Stimulated activated CD4-positive, alpha-beta T cell treated with anti-CD3 and anti-CD28 coated beads, Interleukin-12 subunit alpha, Interleukin-12 subunit beta, amount 100 ng/mL, for 4 hours (primary cell): ENCODE data around the gene ATAD1.

Experiments
- DNase-seq: peaks from one replicate; pipeline ENCODE4 v3.0.0-alpha.2; 2020

The ATAD1 gene

DNA sequence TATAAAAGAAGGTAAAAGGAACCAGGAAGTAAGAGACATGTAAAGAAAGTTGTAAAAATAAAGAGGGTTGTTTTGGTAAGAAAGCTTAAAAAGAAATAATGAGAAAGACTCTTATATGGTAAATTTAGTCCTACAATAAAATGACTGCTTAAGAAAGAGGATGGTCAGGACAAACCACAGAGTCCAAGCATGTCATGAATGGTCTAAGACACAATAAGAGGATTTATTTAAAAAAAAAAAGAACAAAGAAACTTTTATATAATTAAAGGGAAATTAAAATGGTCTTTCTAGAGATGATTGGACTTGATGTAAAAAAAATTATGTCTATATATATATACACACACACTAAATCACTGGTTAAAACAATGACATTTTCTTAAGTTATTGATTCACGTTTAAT, 18.2 kb downstream of the ATAD1 start:
- no peak for DNase-seq

GRCh38 chr10:87798082-87798481, 19.9 kb downstream of the ATAD1 start:
- DNase-seq: no peak

DNA sequence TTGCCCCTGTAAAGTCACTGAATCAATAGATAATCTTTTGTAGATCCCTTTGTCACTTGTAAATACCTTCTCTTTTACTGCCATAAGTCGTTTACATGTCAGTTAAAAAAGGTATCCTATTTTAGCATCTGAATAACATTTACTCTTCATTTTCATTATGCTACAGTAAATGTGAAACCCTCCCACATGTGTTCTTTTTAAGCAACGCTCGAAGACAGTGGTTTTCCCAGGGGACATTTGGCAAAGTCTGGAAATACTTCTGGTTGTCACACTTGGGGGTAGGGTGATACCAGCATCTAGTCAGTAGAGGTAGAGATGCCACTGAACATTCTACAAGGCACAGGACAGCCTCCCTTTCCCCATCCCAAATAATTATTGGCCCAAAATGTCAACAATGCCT, 23.7 kb downstream of the ATAD1 start:
- no peak for DNase-seq

GRCh38 chr10:87790185-87790584, 27.8 kb downstream of the ATAD1 start:
- DNase-seq: no peak

GRCh38 chr10:87786421-87786820, 31.6 kb downstream of the ATAD1 start:
- DNase-seq: no peak

DNA sequence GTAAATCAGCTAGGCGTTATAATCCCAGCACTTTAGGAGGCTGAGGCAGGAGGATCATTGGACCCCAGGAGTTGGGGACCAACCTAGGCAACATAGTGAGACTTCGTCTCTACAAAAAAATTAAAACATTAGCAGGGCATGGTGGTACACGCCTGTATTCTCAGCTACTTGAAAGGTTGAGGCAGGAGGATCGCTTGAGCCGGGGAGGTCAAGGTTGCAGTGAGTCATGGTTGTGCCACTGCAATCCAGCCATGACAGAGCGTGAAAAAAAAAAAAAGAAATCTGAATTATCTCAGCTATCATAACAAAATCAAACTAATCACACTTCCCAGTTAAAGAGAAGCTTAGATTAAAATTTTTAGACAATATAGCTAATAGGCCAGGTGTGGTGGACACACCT, 35.3 kb downstream of the ATAD1 start:
- DNase-seq: no peak

- DNase-seq: no peak
These were observed 36.5 kb downstream of the ATAD1 start for GRCh38 chr10:87781545-87781944.

DNA sequence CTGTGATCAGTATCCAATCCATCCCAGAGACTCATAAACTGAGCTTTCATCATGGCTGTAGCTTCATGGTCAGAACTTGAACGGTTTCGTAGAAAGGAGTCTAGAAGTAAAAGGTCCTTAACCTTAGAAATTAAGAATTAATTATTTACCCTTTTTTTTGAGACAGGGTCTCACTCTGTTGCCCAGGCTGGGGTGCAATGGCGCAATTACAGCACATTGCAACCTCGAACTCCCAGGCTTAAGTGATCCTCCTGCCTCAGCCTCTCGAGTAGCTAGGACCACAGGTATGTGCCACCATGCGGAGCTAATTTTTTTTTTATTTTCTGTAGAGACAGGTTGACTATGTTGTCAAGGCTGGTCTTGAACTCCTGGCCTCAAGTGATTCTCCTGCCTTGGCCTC, 41.7 kb downstream of the ATAD1 start:
- DNase-seq: no peak

GRCh38 chr10:87775766-87776165, 42.3 kb downstream of the ATAD1 start:
- no peak for DNase-seq

GRCh38 chr10:87771871-87772500, 46.0 kb downstream of the ATAD1 start:
- no peak for DNase-seq

GRCh38 chr10:87767253-87767652, 50.8 kb downstream of the ATAD1 start:
- DNase-seq: no peak

- DNase-seq: no peak
These were observed 52.2 kb downstream of the ATAD1 start for GRCh38 chr10:87765666-87766376.

- no peak for DNase-seq
These were observed 53.7 kb downstream of the ATAD1 start for GRCh38 chr10:87764072-87764934.

- no peak for DNase-seq
These were observed 54.8 kb downstream of the ATAD1 start for GRCh38 chr10:87763086-87763861.

DNA sequence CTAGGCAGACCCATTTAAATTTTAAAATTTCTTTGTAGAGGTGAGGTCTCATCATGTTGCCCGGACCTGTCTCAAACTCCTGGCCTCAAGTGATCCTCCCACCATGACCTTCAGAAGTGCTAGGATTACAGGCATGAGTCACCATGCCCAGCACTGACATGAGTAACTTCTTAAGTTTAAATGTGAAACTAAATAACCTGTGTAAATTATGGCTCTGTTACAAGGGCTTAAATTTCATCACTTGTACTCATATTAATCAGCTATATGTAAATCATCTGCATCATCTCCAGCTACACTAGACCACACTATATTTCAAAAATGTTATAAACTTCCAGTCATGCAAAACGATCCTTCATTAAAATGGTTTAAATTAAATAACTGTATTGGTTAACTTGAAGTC, 56.1 kb downstream of the ATAD1 start:
- peak; percentile 20 for DNase-seq

DNA sequence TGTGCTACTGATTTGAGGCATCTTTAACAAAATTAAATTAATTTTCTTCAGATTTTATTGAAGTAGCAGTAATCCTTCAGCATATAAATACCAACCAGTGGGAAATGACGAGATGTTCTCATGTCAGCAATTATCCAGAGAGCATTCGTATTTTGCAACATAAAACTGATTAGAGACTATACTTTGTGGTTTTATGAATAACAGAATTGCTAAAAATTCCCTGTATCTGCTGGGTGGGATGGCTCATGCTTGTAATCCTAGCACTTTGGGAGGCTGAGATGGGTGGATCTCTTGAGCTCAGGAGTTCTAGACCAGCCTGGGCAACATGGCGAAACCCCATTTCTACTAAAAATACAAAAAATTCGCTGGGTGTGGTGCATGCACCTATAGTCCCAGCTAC, 56.9 kb downstream of the ATAD1 start:
- DNase-seq: no peak

DNA sequence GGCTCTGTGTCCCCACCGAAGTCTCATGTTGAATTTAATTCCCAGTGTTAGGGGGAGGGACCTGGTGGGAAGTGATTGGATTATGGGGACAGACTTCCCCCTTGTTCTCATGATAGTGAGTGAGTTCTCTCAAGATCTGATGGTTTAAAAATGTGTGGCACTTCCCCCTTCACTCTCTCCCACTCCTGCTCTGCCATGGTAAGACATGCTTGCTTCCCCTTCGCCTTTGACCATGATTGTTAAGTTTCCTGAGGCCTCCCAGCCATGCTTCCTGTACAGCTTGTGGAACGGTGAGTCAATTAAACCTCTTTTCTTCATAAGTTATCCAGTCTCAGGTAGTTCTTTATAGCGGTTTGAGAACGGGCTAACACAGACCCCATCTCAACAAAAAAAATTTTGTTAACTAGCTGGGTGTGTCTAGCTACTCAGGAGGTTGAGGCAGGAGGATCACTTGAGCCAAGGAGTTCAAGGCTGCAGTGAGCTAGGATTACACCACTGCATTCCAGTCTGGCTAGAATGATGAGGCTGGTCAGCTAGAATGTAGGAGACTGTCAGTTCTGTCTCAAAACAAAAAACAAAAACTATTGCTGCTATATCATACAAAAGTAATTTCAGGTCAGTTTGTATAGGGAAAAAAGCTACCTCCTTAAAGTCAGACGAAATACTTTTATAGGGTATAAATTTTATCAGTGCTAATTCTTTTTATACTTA, 57.7 kb downstream of the ATAD1 start:
- no peak for DNase-seq

DNA sequence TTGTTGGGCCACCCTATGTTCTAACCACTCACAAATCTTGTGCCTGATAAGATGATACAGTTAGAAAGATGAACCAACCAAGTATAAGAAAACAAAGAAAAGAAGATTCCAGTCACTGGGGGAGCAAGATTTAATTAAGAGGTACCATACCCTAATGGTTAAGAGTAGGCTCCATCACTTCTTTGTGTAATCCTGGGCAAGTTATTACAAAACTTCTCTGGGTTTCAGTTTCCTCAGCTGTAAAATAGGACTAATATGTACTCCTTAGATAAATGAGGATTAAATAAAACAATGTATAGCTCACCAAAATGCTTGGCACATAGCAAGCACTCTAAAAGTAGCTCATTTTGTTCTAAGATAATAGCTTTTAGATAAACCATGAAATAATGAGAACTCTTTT, 58.5 kb downstream of the ATAD1 start:
- DNase-seq: no peak

- no peak for DNase-seq
These were observed 60.3 kb downstream of the ATAD1 start for GRCh38 chr10:87757685-87758084.

- no peak for DNase-seq
These were observed 63.8 kb downstream of the ATAD1 start for GRCh38 chr10:87753995-87754866.

DNA sequence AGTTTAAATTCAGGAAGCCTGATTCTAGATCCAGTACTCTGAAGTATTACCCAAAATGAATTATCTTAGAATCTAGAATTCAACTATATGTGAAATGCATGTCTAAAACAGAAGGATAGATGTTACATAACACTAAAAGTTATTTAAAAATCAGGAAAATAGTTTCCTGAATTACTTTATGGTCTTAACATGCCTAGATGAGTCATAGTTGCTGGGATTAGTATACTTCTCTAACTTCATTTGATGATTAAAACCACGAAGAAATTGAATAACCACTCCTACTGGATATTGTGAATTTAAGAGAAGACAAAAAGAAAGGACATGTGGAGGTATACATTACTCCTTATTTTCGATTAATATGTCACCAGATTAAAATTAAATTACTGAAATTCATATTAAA, 65.5 kb downstream of the ATAD1 start:
- no peak for DNase-seq
